Measurements from ENCODE around the gene FXN.
"Not testable (repeated sequence)": the region's sequence is repeated elsewhere in the genome, so short reads cannot be mapped to it uniquely, and the experiment has no call there.

Gene FXN

DNA sequence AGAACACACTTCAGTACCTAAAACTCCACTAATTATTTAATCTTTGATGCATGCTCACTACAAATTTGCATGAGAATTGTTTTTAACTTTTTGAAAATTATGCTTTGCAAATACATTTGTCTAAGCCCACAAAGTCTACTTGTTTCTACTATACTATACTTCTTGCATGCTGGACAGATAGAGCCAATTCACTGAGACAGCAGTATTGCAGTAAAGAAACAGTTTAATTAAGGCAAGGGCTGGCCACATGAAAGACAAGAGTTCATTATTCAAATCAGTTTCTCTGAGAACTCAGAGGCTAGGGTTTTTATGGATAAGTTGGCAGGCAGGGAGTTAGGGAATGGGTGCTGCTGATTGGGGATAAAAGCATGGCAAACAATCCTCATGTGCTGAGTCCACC, 6.0 kb upstream of the FXN start:
- DNase-seq (ENCODE audit: insufficient read length) (no peak), FAIRE-seq (no peak)
- TF ChIP-seq POLR2AphosphoS5 (IDR thresholded peaks at IDR 0.05; ENCODE audit: low read depth, low read length) (no peak), POLR2A (IDR thresholded peaks at IDR 0.05; ENCODE audit: low read depth, low read length) (no peak), TAF1 (IDR thresholded peaks at IDR 0.05; ENCODE audit: borderline replicate concordance, low read depth, low read length) (no peak)

DNA sequence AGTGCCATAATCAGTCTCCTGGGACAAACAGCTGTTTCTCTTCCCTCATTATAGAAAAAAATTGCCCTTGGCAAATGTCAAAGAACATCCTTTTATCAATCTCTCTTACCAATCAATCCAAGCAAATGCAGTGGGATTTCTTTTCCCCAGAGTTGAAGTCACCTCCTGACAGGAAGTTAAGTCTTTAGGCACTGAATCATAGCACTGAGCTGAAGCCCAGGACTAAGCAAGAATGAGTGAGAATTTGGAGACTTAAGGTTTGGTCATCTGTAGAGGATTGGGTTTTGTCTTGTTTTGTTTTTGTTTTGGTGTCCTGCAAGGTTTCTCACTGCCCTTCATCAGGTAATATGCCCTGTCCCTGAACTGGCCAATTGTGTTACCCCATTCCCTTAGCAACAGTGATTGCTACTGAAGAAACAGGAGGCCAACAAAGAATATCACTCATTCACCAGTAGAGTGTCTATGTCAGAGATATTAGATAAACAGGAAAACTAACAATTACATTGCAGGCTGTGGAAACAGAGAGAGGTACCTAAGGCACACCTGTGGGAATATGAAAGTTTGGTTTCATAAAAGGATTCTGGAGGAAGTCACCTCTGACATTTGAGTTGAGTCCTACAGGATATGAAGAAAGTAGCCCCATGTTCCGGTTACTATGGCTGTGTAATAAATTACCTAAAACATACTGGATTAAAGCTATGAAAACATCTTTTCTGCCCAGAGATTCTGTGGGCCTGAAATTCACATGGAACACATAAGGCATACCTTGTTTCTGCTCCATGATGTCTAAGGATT, 4.5 kb upstream of the FXN start:
- FAIRE-seq (no peak), DNase-seq (ENCODE audit: insufficient read length) (no peak)
- TF ChIP-seq POLR2AphosphoS5 (IDR thresholded peaks at IDR 0.05; ENCODE audit: low read depth, low read length) (no peak), POLR2A (IDR thresholded peaks at IDR 0.05; ENCODE audit: low read depth, low read length) (no peak), TAF1 (IDR thresholded peaks at IDR 0.05; ENCODE audit: borderline replicate concordance, low read depth, low read length) (no peak)

GRCh38 chr9:69034071-69034470, 1.5 kb upstream of the FXN start:
- no peak for TF ChIP-seq POLR2A (IDR thresholded peaks at IDR 0.05; ENCODE audit: low read depth, low read length)
- no peak for FAIRE-seq
- no peak for DNase-seq (ENCODE audit: insufficient read length)

GRCh38 chr9:69036309-69036708, 757 bp downstream of the FXN start:
- DNase-seq (ENCODE audit: insufficient read length), result no peak
- FAIRE-seq, result no peak
- TF ChIP-seq TAF1 (IDR thresholded peaks at IDR 0.05; ENCODE audit: borderline replicate concordance, low read depth, low read length) (no peak), POLR2AphosphoS5 (IDR thresholded peaks at IDR 0.05; ENCODE audit: low read depth, low read length) (no peak), POLR2A (IDR thresholded peaks at IDR 0.05; ENCODE audit: low read depth, low read length) (no peak)

GRCh38 chr9:69036799-69037198, 1.2 kb downstream of the FXN start:
- no peak for FAIRE-seq
- no peak for DNase-seq (ENCODE audit: insufficient read length)

GRCh38 chr9:69040646-69041045, 5.1 kb downstream of the FXN start:
- no peak for TF ChIP-seq POLR2AphosphoS5 (IDR thresholded peaks at IDR 0.05; ENCODE audit: low read depth, low read length)
- TF ChIP-seq POLR2A (IDR thresholded peaks at IDR 0.05; ENCODE audit: low read depth, low read length), result no peak
- no peak for TF ChIP-seq TAF1 (IDR thresholded peaks at IDR 0.05; ENCODE audit: borderline replicate concordance, low read depth, low read length)
- FAIRE-seq (no peak), DNase-seq (ENCODE audit: insufficient read length) (no peak)

More at GRCh38 chr9:69036799-69037198, 1.2 kb downstream of the FXN start:
- TF ChIP-seq TAF1 (IDR thresholded peaks at IDR 0.05; ENCODE audit: borderline replicate concordance, low read depth, low read length) (no peak), POLR2A (IDR thresholded peaks at IDR 0.05; ENCODE audit: low read depth, low read length) (no peak), POLR2AphosphoS5 (IDR thresholded peaks at IDR 0.05; ENCODE audit: low read depth, low read length) (no peak)

- TF ChIP-seq POLR2AphosphoS5 (IDR thresholded peaks at IDR 0.05; ENCODE audit: low read depth, low read length) (no peak), POLR2A (IDR thresholded peaks at IDR 0.05; ENCODE audit: low read depth, low read length) (no peak), TAF1 (IDR thresholded peaks at IDR 0.05; ENCODE audit: borderline replicate concordance, low read depth, low read length) (no peak)
- no peak for DNase-seq (ENCODE audit: insufficient read length)
- peak; percentile 24 for FAIRE-seq
These were observed 9.0 kb downstream of the FXN start for GRCh38 chr9:69044240-69045219.

DNA sequence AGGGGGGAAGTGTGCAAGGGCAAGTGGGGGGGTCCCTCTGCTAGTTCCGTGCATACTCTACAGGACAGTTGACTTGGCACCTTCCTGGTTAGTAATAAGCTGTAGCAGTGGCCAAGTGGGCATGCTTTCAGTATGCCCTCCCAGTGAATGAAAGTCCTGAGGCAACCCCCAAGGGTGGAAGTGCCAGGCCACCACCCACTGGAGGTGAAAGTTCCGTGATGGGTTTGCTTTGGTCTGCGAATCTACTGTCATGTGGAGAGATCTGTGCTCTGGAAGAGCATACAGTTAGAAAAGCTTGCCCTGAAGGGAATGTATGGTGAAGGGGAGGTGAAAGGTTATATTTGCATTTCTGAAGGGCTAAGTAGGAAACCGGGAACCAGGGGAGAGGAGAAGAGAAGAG, 10.3 kb downstream of the FXN start:
- FAIRE-seq, result no peak

DNA sequence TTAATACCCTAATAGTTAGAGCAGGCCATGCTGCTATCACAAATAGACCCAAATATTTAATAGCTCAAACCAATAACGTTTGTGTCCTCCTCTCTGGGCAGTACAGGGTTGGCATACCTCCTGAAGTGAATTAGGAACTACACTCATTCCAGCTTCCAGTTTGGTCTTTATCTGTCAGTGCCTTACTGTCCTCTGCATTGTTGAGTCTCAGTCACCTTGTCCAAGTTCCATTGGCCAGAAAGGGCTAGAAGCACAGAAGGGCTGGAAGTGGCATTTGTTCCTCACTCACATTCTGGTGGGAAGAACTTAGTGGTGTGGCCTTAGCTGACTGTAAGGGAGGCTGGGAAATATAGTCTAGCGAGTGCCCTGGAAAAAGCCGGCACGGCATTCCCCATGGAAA, 11.2 kb downstream of the FXN start:
- FAIRE-seq (no peak), DNase-seq (ENCODE audit: insufficient read length) (no peak)
- TF ChIP-seq POLR2A (IDR thresholded peaks at IDR 0.05; ENCODE audit: low read depth, low read length) (no peak), TAF1 (IDR thresholded peaks at IDR 0.05; ENCODE audit: borderline replicate concordance, low read depth, low read length) (no peak)

More for the DNA sequence above, 10.3 kb downstream of the FXN start:
- DNase-seq (ENCODE audit: insufficient read length), result no peak
- TF ChIP-seq TAF1 (IDR thresholded peaks at IDR 0.05; ENCODE audit: borderline replicate concordance, low read depth, low read length) (no peak), POLR2A (IDR thresholded peaks at IDR 0.05; ENCODE audit: low read depth, low read length) (no peak), POLR2AphosphoS5 (IDR thresholded peaks at IDR 0.05; ENCODE audit: low read depth, low read length) (no peak)

GRCh38 chr9:69047371-69047770, 11.8 kb downstream of the FXN start:
- FAIRE-seq, result no peak
- TF ChIP-seq TAF1 (IDR thresholded peaks at IDR 0.05; ENCODE audit: borderline replicate concordance, low read depth, low read length) (no peak), POLR2AphosphoS5 (IDR thresholded peaks at IDR 0.05; ENCODE audit: low read depth, low read length) (no peak), POLR2A (IDR thresholded peaks at IDR 0.05; ENCODE audit: low read depth, low read length) (no peak)
- no peak for DNase-seq (ENCODE audit: insufficient read length)

- DNase-seq (ENCODE audit: insufficient read length) (no peak), FAIRE-seq (no peak)
- no peak for TF ChIP-seq TAF1 (IDR thresholded peaks at IDR 0.05; ENCODE audit: borderline replicate concordance, low read depth, low read length)
These were observed 13.5 kb downstream of the FXN start for GRCh38 chr9:69049094-69049493.

GRCh38 chr9:69050936-69051335, 15.4 kb downstream of the FXN start:
- not testable (repeated sequence) for FAIRE-seq; DNase-seq (ENCODE audit: insufficient read length)
